HL-60 (cell line): ENCODE data around the gene CDK6.

Experiments
- DNase-seq, 2 experiments: peaks; one replicate each; pipeline ENCODE4 v3.0.0-alpha.2; 2010 to 2020; ENCODE audit warnings: low read depth in 1 of 2, low spot score in 1 of 2
- H3K27ac ChIP-seq: fragments of 250-450 bp; sonication (Bioruptor Pico); replicated peaks from 2 replicates; pipeline ENCODE4 v1.5.1; 2020; ENCODE audit warnings: mild to moderate bottlenecking, moderate library complexity
- H3K27me3 ChIP-seq: fragments of 250-450 bp; sonication (Bioruptor Pico); 2 replicates; pipeline ENCODE4 v1.5.1; 2021; ENCODE audit warnings: mild to moderate bottlenecking, moderate library complexity; ENCODE audit not compliant: insufficient read depth, poor library complexity, severe bottlenecking
- H3K4me3 ChIP-seq: replicated peaks from 2 replicates; pipeline ENCODE4 v1.5.1; 2011; ENCODE audit warnings: mild to moderate bottlenecking, control low read depth, low read length; ENCODE audit not compliant: insufficient read depth
- CTCF ChIP-seq: IDR thresholded peaks from one replicate; pipeline ENCODE4 v1.5.1; 2011; ENCODE audit warnings: low read length, control low read depth, inconsistent platforms; ENCODE audit not compliant: insufficient read depth
- GABPA ChIP-seq: IDR thresholded peaks from 2 replicates; pipeline ENCODE4 v1.6.1; 2012; ENCODE audit warnings: low read depth
- POLR2AphosphoS5 ChIP-seq: IDR thresholded peaks from 2 replicates; pipeline ENCODE4 v1.6.1; 2012; ENCODE audit warnings: low read depth
- REST ChIP-seq: IDR thresholded peaks from 2 replicates; pipeline ENCODE4 v1.6.1; 2012; ENCODE audit warnings: low read depth; ENCODE audit not compliant: insufficient replicate concordance
- SPI1 ChIP-seq: IDR thresholded peaks from 2 replicates; pipeline ENCODE4 v1.6.1; 2012; ENCODE audit warnings: low read depth, mild to moderate bottlenecking, borderline replicate concordance

The CDK6 gene

GRCh38 chr7:92584953-92585352, 251.4 kb downstream of the CDK6 start:
- H3K27me3 ChIP-seq = no peaks in the 10 kb centered on the region
- peak overlapping the region; percentile 27; the same call in 1 of the 2 replicates for H3K27ac ChIP-seq

GRCh38 chr7:92582948-92583347, 253.4 kb downstream of the CDK6 start:
- no peak overlapping the region for H3K27ac ChIP-seq
- TF ChIP-seq REST = no peak
- no peak for TF ChIP-seq SPI1

More at GRCh38 chr7:92584953-92585352, 251.4 kb downstream of the CDK6 start:
- DNase-seq = no peak
- TF ChIP-seq GABPA = no peak
- no peak for TF ChIP-seq REST
- TF ChIP-seq SPI1 = no peak
- no peak for TF ChIP-seq CTCF
- no peak for TF ChIP-seq POLR2AphosphoS5
- no peak overlapping the region for H3K4me3 ChIP-seq

GRCh38 chr7:92576296-92576695, 260.1 kb downstream of the CDK6 start:
- no peak overlapping the region for H3K4me3 ChIP-seq
- H3K27ac ChIP-seq = no peak overlapping the region
- no peaks in the 10 kb centered on the region for H3K27me3 ChIP-seq
- no peak for DNase-seq
- TF ChIP-seq REST (no peak), GABPA (no peak), SPI1 (no peak), CTCF (no peak), POLR2AphosphoS5 (no peak)

More at GRCh38 chr7:92582948-92583347, 253.4 kb downstream of the CDK6 start:
- no peak for DNase-seq
- Histone ChIP-seq H3K27me3 (no peaks in the 10 kb centered on the region), H3K4me3 (no peak overlapping the region)

- Histone ChIP-seq H3K4me3 (no peak overlapping the region), H3K27ac (no peak overlapping the region), H3K27me3 (no peaks in the 10 kb centered on the region)
- TF ChIP-seq GABPA = no peak
- no peak for TF ChIP-seq SPI1
- no peak for TF ChIP-seq REST
- no peak for TF ChIP-seq POLR2AphosphoS5
- TF ChIP-seq CTCF = no peak
- DNase-seq = peak; percentile 13 to 59
Observed at GRCh38 chr7:92569137-92569536, 267.2 kb downstream of the CDK6 start.
